MCF 10A (cell line): ENCODE data around the gene DNAI4. TPM values are rescaled to one million over a fixed set of nuclear protein-coding genes. Genes with fewer than 3 reads are reported as not detected.
"Not testable (repeated sequence)": the region's sequence is repeated elsewhere in the genome, so short reads cannot be mapped to it uniquely, and the experiment has no call there.

Source experiments
- BruUV-seq: library from RNA; stranded (reverse); fragments of 400-500 nt; replicated peaks from 2 replicates; lab custom pipeline; 2021; lab: Mats Ljungman, UMichigan
- CTCF ChIA-PET: fragments of 300-600 bp; sonication (Branson Sonifier 250); formaldehyde crosslinking; extraction: SDS; loops from one replicate; lab custom pipeline; 2021; ENCODE audit warnings: antibody characterized with exemption, inconsistent platforms; lab: Yijun Ruan, JAX
- POLR2A ChIA-PET: fragments of 300-600, 350-650 bp; sonication (Branson Sonifier 250); formaldehyde crosslinking; extraction: SDS; loops from one replicate; lab custom pipeline; 2020; ENCODE audit warnings: antibody characterized with exemption, inconsistent platforms; lab: Yijun Ruan, JAX
- DNase-seq: peaks from one replicate; pipeline ENCODE4 v3.0.0-alpha.2; 2018; ENCODE audit not compliant: unreplicated experiment
- H3K27ac Mint-ChIP-seq: one replicate; pipeline ENCODE4 v1.8.0; 2022; ENCODE audit warnings: mild to moderate bottlenecking, low read depth, mixed read lengths; ENCODE audit not compliant: unreplicated experiment
- H3K27me3 Mint-ChIP-seq: one replicate; pipeline ENCODE4 v1.8.0; 2022; ENCODE audit warnings: mixed read lengths; ENCODE audit not compliant: insufficient read depth, unreplicated experiment
- H3K36me3 Mint-ChIP-seq: one replicate; pipeline ENCODE4 v1.8.0; 2022; ENCODE audit warnings: mild to moderate bottlenecking, moderate library complexity, mixed read lengths; ENCODE audit not compliant: insufficient read depth, unreplicated experiment
- H3K4me1 Mint-ChIP-seq: one replicate; pipeline ENCODE4 v1.8.0; 2022; ENCODE audit warnings: mixed read lengths; ENCODE audit not compliant: insufficient read depth, unreplicated experiment
- H3K4me3 Mint-ChIP-seq: one replicate; pipeline ENCODE4 v1.8.0; 2022; ENCODE audit warnings: mild to moderate bottlenecking, moderate library complexity, mixed read lengths; ENCODE audit not compliant: unreplicated experiment
- H3K9me3 Mint-ChIP-seq: one replicate; pipeline ENCODE4 v1.8.0; 2022; ENCODE audit warnings: mixed read lengths; ENCODE audit not compliant: unreplicated experiment
- CTCF ChIP-seq: fragments of 200-600 bp; IDR thresholded peaks from one replicate; pipeline ENCODE4 v1.8.0; 2022; ENCODE audit warnings: antibody characterized with exemption, mild to moderate bottlenecking; ENCODE audit not compliant: unreplicated experiment
- intact Hi-C: fragments of 100-400 bp; cut with micrococcal nuclease; formaldehyde crosslinking; loops from 2 replicates; pipeline ENCODE4 v1.14.1; 2022
- total RNA-seq: library from RNA; stranded (reverse); gene quantifications from 2 replicates; pipeline ENCODE4 v1.2.3, GENCODE V29; 2022

DNAI4 gene
- total RNA-seq, 1 experiment from 2014 or later, result 7.2 TPM

DNA sequence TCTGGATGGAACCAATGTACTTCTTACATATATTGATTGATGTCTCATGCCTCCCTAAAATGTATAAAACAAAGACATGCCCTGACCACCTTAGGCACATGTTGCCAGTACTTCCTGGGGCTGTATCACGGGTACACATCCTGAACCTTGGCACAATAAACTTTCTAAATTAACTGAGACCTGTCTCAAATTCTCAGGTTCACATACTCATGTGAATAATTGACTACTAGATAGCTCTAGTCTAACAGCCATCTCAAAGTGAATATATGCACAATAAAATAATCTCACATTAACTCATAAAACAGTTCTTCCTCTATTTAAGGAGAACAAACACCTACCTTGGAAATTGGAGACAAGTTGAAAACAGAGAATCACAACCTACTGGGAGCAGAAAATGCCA, 5.6 kb downstream of the DNAI4 start:
- no peaks in the 10 kb centered on the region for H3K9me3 Mint-ChIP-seq
- peaks cover 20% of the 10 kb centered on the region for H3K4me1 Mint-ChIP-seq
- peaks cover 6% of the 10 kb centered on the region for H3K36me3 Mint-ChIP-seq
- no peaks in the 10 kb centered on the region for H3K27me3 Mint-ChIP-seq
- intact Hi-C loops, result no loop called here
- ChIA-PET CTCF (interaction anchor here (0.6 to 1.8 kb wide), 3 partner anchors 12 to 408 kb away, joined by 3 to 6 read pairs (median 4); no protein-coding TSS in a partner anchor), POLR2A (no interaction called here)
- no TSS peak for BruUV-seq
- H3K4me3 Mint-ChIP-seq, result no peak overlapping the region
- no peak overlapping the region for H3K27ac Mint-ChIP-seq
- DNase-seq, result no peak
- TF ChIP-seq CTCF, result no peak

DNA sequence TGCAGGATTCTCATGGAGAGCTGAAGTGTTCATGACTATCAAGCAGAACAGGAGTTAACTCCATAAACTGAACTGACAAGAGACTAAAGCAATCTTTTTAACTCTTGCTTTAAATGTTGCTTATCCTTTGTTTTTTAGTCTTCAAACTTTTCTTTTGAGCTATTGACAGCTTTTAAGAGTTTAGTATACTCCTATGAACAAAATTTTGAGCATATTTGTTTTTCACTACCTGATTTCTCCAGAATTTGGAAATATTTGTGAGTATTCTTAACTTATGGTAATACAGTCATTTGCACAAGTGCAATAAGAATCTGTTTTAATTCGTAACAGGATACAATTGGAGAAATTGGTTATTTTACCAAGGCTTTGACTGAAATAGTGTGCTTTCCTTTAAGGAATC, 7.2 kb downstream of the DNAI4 start:
- POLR2A ChIA-PET, result no interaction called here
- no peak overlapping the region for H3K27ac Mint-ChIP-seq
- H3K4me3 Mint-ChIP-seq, result no peak overlapping the region
- no TSS peak for BruUV-seq
- H3K27me3 Mint-ChIP-seq, result no peaks in the 10 kb centered on the region
- intact Hi-C loops, result no loop called here
- no peak for DNase-seq
- peaks cover 6% of the 10 kb centered on the region for H3K36me3 Mint-ChIP-seq
- TF ChIP-seq CTCF, result no peak
- no peaks in the 10 kb centered on the region for H3K9me3 Mint-ChIP-seq
- peaks cover 11% of the 10 kb centered on the region for H3K4me1 Mint-ChIP-seq
- CTCF ChIA-PET, result no interaction called here

DNA sequence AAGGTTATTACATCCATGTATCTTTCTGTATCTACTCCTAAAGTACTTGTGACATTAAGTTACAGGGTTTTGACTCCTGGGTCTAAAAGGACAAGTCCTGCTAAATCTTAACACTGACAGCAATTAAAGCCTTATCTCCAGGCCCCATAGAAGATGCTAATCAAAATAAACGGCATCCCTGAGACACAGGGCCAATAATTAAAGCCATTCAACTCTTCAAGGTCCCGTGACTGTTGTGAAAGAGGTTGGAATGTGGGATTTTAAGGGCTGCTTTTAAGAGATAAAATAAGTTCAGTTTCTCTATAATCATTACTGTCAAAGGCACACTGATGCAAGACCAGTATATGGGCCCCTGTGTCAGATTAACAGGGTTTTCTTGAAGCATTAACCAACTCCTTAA, 8.3 kb downstream of the DNAI4 start:
- Mint-ChIP-seq H3K36me3 (peaks cover 12% of the 10 kb centered on the region), H3K27me3 (no peaks in the 10 kb centered on the region), H3K4me3 (no peak overlapping the region), H3K4me1 (peaks cover 5% of the 10 kb centered on the region), H3K27ac (no peak overlapping the region), H3K9me3 (no peaks in the 10 kb centered on the region)
- ChIA-PET POLR2A (no interaction called here), CTCF (interaction anchor here (0.5 to 0.7 kb wide), 2 partner anchors 28 to 36 kb away, joined by 3 read pairs; no protein-coding TSS in a partner anchor)
- BruUV-seq, result no TSS peak
- no peak for TF ChIP-seq CTCF
- no peak for DNase-seq
- intact Hi-C loops, result no loop called here

GRCh38 chr1:66915203-66915602, 9.5 kb downstream of the DNAI4 start:
- H3K36me3 Mint-ChIP-seq, H3K4me1 Mint-ChIP-seq, H3K27me3 Mint-ChIP-seq, intact Hi-C loops, H3K9me3 Mint-ChIP-seq, DNase-seq, BruUV-seq, H3K4me3 Mint-ChIP-seq, H3K27ac Mint-ChIP-seq: not testable (repeated sequence)
- ChIA-PET POLR2A (interaction anchor here (0.9 to 1.9 kb wide), 3 partner anchors 9 to 20 kb away, joined by 3 to 6 read pairs (median 4); partner anchors contain the start of genes DNAI4 and MIER1), CTCF (interaction anchor here (0.5 to 1.9 kb wide), 5 partner anchors 15 to 878 kb away, joined by 3 to 6 read pairs (median 3); no protein-coding TSS in a partner anchor)
